Activated CD8-positive, alpha-beta memory T cell treated with anti-CD3 and anti-CD28 coated beads, Interleukin-2, amount 50 U/mL, for 1 hour (primary cell): ENCODE results near the gene ERC2.
A peak's percentile ranks its signal among the peaks of the same experiment; 100 is the strongest.
"Not testable (repeated sequence)": the region's sequence is repeated elsewhere in the genome, so short reads cannot be mapped to it uniquely, and the experiment has no call there.

Source experiments
- DNase-seq: peaks from one replicate; pipeline ENCODE4 v3.0.0-alpha.2; 2020; ENCODE audit errors: extremely low read depth

ERC2 gene

DNA sequence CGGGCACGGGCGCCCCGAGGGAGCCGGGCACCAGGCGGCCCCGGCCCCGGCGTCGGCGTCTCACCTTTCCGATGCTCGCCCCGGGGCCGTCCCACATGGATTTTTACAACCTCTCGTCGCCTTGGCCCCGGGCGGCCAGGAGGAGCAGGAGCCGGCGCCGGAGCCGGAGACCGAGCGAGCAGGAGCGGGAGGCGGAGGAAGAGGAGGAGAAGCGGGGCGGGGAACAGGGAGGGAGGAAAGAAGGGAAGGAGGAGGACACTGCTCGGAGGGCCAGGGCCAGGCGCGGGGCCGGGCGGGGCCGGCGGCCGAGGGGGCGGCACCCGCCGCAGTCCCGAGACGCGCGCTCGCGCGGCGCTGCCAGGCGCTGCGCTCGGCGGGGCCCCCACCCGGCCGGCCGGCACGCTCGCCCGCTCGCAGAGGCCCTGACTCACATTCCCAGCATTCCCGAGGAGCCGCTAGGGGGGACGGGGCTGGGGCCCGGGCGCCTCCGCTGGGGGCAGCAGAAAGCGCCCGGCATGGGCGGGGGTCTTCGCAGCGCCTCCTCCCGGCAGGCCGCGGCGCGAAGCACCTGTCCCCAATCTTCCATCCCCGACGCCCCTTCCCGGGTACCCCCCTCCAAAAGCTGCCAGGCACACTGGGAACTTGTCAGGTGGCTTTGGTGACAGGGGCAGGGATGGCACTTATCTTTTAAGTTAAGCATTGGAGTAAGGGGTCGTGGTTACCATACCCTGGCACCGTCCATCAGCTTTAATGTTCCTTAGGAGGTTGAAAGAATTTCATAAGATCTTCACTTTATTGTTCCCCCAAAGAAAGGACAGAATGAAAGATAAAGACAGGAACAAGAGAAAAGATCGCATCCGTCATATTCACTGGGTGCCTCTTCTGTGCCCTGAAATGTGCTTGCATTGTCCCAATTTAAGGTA lies at the start of gene ERC2:
ERC2 (minus strand) TSS at position 284 of the 923 bp plus-strand sequence.
- DNase-seq = no peak

DNA sequence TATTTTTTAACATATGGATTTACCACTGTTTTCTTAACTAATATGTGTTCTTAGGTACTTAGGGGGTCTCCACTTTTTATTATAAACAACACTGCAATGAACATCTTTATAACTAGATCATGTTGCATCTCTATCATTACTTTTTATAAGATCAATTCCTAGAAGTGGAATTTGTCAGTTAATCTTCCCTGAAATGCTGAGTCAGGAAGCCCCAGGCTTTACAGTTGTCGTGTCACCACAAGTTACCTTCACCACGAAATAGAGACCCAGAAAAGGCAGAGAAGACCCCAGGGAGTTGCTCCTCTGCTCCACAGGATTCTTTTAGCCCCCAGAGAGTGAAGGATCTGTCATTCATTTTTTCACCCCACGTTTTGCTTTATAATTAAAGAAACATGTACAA lies 34.5 kb upstream of the ERC2 start:
- no peak for DNase-seq

DNA sequence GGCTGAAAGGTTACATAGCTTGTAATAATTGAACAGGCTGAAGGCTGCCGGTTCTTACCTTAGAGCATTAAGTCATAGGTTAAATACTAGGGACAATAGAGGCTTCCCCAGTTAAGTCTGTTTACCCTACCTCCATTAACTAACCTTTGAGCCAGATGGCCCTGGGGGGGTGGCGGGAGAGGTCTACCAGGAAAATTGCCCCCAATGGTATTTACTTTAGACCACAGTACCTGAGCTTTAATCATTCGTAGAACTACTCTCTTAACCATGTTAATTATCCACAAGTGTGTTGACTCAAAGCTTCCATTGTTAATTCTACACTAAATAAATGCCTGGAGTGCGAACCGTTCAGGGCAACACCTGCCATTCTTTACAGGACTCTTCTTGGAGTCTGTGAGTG lies 28.1 kb upstream of the ERC2 start:
- not testable (repeated sequence) for DNase-seq

DNA sequence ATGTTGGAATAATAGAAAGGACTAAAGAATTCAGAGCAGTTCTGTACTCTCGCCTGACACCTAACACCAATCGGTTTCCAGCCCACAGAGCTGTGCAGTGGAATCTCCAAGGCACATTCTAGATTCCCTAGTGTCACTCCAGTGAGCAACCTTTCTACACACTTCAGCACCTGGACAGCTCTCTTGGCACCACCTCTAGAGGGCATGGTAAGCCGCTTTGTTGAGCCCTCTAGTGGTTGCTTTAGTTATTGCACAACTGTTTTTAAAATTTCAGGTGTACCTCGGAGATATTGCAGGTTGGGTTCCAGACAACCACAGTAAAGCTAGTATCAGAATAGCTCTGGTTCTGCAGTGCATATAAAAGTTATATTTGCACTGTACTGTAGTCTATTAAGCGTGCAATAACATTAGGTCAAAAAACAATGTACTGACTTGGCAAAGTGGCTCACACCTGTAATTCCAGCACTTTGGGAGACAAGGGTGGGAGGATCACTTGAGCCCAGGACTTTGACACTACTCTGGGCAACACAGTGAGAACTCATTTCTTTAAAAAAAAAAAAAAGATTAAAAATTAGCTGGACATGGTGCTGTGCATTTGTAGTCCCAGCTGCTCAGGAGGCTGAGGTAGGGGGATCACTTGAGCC lies 26.5 kb upstream of the ERC2 start:
- DNase-seq = peak; percentile 52

DNA sequence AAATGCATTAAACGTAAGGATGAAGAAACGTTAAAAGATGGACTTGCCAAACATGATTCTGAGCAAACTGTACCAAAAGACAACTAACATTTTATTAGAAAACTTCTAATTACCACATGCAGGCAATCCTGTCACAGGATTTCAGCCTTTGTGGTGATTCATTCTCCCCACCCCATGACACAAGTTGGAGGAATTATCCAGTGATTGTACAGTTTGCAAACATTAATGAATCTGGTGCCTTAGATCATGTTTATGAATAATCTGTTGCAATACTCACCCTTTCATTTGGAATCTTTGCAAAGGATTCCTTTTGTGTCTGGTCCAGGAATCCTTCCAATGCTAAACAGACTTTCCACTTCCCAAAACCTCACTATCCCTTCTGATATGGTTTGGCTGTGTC lies 23.3 kb upstream of the ERC2 start:
- no peak for DNase-seq

DNA sequence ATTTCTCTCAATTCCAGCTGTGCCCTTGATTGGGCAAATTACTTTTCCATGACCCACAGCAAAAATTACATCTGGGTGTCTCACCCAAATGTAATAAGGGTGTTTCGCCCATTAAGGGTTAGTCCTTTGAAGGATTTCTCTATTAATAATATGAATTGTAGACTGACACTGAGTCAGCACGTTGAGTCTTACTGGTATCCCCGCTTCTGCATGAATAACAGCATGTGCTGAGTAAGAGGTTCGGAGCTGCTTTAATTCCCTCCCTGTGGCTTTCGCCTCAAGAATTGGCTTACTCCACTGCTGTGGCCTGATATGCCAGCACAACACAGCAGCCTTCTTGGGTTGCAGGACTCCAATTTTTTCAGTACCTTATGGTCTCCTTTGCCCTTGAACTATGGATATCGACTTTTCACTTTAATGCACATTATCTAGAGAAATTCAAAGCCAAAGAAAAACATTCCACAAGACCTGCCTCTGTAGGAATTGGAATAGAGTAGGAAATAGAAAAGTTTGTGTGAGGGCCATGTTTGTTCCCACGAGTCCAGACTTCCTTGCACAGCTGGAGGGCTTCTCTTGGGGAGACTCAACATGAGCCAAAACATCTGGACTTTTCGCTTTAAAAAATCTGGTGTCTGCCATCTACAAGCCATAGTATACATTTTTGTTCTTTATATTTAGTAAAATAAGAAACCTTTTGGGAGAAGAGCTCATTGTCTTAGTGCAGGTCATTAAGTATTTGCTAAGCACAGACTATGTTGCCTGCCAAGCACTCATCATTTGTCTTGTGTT lies 20.7 kb upstream of the ERC2 start:
- DNase-seq = no peak

DNA sequence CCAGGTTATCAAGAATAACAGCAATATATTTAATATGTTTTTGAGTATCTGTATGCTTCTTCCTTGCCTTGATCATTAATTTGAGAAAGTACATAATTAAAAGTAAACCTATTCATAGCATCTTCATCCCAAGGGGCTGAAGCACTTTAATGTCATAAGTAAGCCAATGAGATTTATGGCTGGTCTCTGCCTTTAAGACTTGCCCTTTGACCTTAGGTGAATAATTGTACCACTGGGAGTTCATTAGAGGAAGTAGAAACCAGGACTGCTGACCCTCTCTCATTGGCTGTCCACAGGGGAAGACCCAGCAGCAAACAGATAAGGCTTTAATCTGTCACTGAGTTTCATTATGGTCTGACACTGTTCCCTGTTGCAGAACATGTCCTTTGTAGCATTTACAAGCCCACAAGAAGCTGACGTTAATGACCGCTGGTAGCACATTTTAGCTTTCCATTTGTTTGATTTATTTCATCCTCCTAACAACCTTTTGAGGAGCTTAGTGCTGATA lies 16.3 kb upstream of the ERC2 start:
- DNase-seq = no peak

DNA sequence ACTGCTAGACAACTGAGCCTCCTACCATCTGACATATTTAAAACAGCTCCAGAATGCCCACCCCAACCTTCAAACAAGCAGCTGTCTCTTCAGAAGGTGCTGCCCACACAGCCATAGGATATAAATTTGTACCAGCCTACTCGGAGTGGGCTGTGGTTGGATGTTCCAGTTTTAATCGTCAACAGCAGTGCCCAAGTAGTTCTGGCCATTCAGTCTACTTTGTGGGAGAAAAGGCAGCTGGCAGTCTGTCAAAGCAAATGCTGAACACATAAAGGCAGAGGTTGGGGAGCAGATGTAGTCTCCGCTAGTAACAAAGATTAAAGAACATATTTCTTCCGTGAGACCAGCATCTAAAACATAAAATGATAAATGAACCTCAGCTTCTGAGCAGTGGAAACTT lies 15.9 kb upstream of the ERC2 start:
- no peak for DNase-seq

DNA sequence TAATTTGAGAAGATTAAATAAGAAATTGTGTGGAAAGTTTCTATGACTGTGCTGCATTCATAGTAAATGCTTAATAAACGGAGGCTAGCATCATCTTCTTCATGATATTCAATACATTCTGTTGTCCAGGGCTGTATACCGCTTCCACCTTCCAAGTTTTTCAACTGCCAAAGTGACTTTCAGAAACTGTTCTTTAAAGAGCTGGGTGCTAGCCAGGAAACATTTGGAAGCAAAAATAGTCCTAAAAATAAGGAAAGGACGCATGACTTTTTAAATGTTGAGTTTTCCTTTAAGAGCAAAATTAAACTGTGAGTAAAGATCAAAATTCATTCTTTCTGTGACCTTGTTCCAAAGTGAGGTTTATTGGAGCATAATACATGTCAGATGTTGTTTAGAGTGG lies 9.4 kb upstream of the ERC2 start:
- no peak for DNase-seq

DNA sequence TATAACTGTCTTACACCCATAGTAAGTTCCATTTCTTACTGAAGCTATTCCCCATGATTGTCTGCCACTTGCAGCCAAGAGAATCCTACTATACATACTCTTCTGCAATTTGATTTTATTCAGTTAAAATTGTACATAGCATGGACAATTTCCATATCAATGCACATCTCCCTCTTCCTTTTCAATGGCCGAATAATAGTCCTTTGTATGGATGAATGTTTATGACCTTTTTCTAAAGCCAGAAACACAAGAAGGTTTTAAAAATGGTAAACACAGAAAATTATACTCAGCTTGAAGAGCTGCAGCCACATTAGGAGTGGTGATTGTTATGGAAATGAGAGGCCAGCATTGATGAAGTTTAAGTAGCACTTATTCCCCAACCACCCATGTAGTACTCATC lies 8.5 kb upstream of the ERC2 start:
- no peak for DNase-seq

DNA sequence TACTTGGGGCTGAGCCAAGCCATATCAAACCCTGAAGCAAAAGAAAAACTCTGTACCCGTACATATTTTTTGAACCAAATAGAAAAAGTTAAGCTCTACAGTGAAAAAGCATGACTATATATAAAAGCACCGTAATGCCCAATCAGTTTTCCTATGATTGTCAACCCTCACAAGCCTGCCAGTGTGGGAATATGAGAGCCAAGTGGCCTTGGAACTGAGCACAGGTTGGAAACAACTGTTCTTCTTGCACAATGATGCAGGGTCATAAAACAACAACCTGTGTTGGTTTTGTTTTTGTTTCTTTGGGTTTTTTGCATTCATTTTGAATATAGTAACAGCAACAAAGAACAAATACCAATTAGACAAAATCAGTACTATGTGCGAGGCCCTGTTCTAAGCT lies 3.5 kb upstream of the ERC2 start:
- DNase-seq = no peak

DNA sequence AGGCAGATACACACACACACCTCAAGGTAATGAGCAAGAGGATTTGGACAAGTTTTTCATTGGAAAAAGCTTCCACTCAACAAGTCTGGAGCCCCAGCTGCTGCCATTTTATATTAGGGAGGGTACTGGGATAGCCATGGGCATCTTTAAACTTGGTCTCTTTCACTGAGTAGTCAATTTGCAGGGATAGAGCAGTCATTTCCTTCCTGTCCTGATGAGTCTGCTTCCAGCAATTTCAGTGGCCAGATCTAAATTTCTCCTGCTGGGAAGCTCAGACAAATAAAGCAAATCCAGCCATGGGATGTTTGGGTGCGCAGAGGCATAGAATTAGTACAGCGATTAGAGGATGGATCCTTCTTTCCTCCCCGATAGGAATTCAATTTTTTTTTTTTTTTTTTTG lies 874 bp upstream of the ERC2 start:
- DNase-seq = no peak

DNA sequence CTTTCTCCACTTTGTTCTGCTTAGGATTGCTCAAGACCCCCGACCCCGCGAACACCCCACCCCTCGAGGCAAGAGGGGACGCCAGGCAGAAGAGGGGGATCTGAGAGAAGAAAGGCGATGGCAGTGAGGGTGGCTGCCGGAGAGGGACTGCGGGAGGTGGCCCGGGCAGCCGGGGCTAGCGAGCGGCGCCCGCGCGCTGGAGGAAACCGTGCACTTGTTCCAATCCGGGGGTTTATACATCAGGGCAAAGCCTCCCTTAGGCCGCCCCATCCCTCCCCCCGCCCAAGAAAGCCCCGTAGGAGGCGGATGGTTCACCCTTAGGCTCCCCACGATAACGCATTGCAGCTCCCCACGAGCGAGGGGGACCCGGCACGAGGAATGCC lies 475 bp downstream of the ERC2 start:
- no peak for DNase-seq

DNA sequence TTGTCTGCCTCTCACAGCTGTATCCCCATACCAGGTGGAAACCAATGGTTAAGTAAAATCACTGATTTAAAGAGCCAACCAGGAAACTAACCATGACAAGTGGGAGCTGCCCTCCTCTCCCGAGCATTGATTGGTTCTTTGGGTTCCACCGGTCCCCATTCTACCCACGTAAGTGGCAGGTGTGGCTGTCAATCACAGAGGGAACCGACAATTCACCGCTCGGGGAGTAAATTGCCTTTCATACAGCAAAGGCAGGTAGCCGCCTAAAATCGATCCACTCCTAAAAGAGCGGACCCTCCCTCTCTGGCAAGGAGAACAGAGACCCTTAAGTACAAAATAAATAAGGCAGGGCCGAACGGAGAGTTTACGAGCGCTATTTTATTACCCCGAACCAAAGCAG lies 1.2 kb downstream of the ERC2 start:
- DNase-seq = no peak

DNA sequence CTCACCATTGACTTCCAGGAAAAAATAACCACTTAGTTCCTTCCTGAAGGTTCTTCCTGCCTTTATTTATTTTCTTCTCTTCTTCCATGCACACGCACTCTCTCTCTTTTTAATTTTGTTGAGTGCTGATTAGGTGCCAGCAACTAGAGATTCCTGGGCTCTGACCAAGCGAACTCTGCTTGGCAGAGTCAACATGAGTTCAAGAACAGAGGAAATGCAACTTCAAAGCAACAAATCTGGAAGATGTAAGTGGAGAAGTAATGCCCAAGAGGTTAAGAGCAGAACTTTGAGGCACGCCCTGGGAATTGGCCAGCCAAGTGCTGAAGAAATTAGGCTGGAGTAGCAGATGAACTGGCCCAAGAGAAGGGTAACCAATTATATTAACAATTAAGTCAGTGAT lies 8.5 kb downstream of the ERC2 start:
- DNase-seq = no peak

DNA sequence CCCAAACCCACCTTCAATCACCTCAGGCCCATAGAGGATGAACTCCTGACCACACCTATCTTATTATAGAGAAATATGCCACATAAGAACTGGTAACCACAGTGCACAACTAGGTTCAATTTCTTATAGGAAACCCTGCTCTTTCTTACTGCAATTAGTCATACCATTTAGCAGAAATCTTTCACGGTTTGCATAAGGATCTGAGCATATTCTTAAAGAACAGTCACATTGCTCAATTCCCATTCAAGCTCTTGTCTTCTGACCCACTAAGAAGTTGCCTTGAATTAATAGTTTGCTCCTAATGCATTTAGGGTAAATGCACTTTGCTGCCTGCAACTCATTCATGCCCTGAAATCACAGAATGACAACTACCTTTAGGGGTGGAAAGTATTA lies 9.2 kb downstream of the ERC2 start:
- no peak for DNase-seq

DNA sequence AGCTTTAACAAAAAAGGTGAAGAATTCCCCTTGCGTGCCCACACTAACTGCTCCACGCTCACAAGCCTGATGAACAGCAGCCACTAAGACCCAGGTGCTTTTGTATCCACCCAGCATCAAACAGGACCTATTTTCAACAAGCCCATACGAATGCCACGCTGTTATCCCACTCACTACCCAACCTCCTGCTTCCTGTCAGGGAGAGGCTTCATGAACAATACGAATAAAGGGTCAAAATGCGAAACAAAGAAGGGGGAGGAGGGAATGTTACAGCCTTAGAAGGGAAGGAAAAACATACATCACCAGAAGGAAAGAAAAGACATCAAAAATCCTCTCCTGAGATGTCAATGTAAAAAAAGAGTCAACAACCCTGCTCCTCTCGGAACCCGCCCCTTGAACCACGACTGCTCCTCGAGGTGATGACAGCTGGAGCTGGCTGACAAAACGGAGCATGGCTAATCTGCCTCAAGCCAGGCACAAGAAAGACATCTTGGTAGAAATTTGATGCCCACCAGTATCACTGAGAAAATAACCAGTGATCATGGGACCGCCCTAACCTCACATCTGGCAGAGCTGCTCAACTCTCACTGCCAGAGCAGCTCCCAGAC lies 9.7 kb downstream of the ERC2 start:
- no peak for DNase-seq

DNA sequence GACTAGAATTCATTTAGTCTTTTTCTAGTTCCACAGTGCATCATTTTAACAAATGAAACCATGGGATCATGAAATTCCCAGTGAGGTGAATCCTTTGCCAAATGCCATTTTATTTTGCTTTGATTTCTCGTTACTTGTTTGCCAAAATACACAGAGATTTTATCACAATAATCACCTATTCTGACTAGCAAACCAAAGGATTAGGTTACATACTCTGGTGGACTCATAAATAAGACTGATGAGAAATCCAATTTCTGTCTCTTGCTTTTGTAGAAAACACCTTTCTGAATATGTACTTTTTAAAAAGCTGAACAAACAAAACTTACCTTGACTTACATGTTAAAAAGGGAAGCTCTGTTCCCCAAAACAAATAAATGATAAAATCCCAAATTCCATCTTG lies 12.2 kb downstream of the ERC2 start:
- DNase-seq = no peak

DNA sequence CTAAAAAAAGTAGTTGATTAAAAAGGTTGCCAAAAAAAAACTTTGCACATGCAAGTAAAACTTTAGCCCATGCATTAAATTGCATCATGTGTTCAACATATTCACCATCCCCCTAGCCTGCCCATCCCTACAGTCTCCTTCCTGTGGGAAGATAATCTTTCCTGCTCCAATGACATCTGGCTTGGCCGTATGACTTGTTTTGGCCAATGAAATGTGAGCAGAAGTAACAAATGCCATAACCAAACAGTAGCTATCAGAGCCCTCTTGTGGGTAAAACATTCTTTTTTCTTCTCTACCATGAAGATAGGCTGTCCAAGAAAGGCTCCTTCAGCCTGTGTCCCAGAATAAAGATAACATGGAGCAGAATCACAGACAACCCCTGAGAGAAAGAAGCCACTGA lies 15.3 kb downstream of the ERC2 start:
- no peak for DNase-seq

DNA sequence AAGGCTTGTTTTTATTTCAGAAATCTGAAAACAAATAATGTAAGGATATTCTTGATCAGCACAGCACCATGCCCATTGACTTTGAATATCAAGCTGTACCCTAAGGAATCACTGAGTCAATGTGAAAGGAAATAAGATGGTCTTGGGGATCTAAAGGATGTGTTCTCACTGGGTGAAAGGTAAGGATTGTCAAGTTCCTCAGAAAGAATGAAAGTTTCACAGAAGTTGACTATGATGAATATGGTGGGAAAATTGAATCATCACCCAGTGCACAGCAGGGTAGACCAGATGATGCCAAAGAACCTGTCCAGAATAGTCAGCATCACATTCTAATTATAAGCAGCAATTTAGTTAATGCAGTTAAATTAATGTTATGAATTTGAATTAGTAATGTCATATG lies 16.2 kb downstream of the ERC2 start:
- DNase-seq = no peak

DNA sequence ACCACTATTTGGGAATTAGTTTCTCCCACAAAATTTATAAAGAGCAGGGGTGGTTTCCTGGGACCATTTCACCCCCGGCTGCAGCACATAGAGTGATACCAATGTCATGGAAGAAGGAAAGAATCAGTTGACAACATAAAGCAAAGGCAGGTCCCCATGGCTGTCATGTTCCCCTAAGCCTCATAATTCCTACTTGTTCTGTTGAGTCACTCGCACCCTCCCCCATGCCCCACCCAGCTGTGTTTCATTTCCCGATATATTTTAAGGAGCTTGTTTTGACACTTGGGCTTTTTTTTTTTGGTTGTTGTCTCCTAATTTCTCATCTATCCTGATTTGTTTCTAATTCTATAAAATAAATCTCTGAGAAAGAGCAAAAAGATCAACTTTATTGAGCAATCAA lies 24.9 kb downstream of the ERC2 start:
- no peak for DNase-seq

DNA sequence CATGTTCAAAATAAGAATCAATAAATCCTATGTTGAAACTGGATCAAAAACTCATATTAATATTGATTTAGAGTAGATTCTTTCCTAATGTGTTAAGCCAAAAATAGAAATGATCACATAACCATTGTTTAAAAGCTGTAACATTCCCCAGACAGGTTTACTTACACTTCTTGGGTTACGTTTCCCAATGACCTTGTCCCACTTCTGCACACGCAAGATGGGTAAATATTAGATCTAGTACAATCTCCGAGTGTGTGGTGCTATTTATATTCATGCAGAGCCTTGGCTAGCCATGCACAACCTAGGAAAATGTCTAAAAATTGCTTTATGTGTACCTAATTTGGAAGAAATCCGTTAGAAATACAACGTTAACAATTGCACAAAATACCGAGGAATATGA lies 39.6 kb downstream of the ERC2 start:
- no peak for DNase-seq
